Nephron (organoid): Measurements from ENCODE around the gene GBP1.

Source experiments
- H3K27ac Mint-ChIP-seq, 3 experiments: 2 replicates each; pipeline ENCODE4 v1.8.0; 2020; ENCODE audit warnings: mixed read lengths in 3 of 3, mild to moderate bottlenecking in 2 of 3, moderate library complexity in 1 of 3
- H3K27me3 Mint-ChIP-seq: 2 replicates; pipeline ENCODE4 v1.8.0; 2021; ENCODE audit warnings: low read depth, mild to moderate bottlenecking, moderate library complexity, mixed read lengths
- H3K36me3 Mint-ChIP-seq: 2 replicates; pipeline ENCODE4 v1.8.0; 2020; ENCODE audit warnings: low read depth, mixed read lengths
- H3K4me1 Mint-ChIP-seq: 2 replicates; pipeline ENCODE4 v1.8.0; 2020; ENCODE audit warnings: mixed read lengths
- H3K4me3 Mint-ChIP-seq, 3 experiments: 2 replicates each; pipeline ENCODE4 v1.8.0; 2020; ENCODE audit warnings: mild to moderate bottlenecking in 3 of 3, mixed read lengths in 3 of 3, moderate library complexity in 2 of 3
- H3K9me3 Mint-ChIP-seq: 2 replicates; pipeline ENCODE4 v1.8.0; 2020; ENCODE audit warnings: mixed read lengths
- CTCF ChIP-seq, 3 experiments: fragments of 200-600 bp; sonication (generic); IDR thresholded peaks; one replicate each; pipeline ENCODE4 v1.5.0; 2021; ENCODE audit warnings: antibody characterized with exemption in 3 of 3; ENCODE audit not compliant: unreplicated experiment in 3 of 3

GBP1 gene

GRCh38 chr1:89102021-89102420, 37.0 kb upstream of the GBP1 start:
- no peaks in the 10 kb centered on the region for H3K4me1 Mint-ChIP-seq
- no peak for TF ChIP-seq CTCF (IDR thresholded peaks at IDR 0.05; ENCODE audit: unreplicated experiment in 3 of 3)
- H3K27me3 Mint-ChIP-seq = no peaks in the 10 kb centered on the region
- H3K4me3 Mint-ChIP-seq = no peak overlapping the region
- no peaks in the 10 kb centered on the region for H3K36me3 Mint-ChIP-seq
- H3K27ac Mint-ChIP-seq = no peak overlapping the region
- H3K9me3 Mint-ChIP-seq = peaks cover 6% of the 10 kb centered on the region

GRCh38 chr1:89100412-89100811, 35.4 kb upstream of the GBP1 start:
- H3K4me1 Mint-ChIP-seq = no peaks in the 10 kb centered on the region
- no peak overlapping the region for H3K4me3 Mint-ChIP-seq
- H3K27ac Mint-ChIP-seq = no peak overlapping the region
- no peak for TF ChIP-seq CTCF (IDR thresholded peaks at IDR 0.05; ENCODE audit: unreplicated experiment in 3 of 3)
- H3K36me3 Mint-ChIP-seq = no peaks in the 10 kb centered on the region
- H3K27me3 Mint-ChIP-seq = no peaks in the 10 kb centered on the region
- H3K9me3 Mint-ChIP-seq = peaks cover 15% of the 10 kb centered on the region

DNA sequence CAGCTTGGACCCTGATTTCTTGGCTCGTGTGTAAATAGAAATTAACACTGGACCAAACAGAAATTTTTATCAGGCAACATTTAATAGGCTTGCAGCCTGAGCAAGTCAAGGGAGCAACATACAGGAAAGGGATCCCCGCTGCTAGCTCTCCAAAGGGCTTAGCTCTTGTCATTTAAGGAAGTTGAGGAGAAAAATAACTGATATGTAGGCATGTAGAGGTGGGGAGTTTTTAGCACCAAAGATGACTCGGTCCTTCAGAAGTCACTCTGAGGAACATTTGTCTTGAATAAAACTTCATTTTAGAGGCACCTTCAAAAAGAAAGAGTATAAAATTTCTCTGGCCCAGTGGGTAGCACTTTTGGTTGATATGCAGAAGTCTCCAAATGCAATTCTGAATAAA, 33.8 kb upstream of the GBP1 start:
- TF ChIP-seq CTCF (IDR thresholded peaks at IDR 0.05; ENCODE audit: unreplicated experiment in 3 of 3) = no peak
- Mint-ChIP-seq H3K27me3 (no peaks in the 10 kb centered on the region), H3K36me3 (no peaks in the 10 kb centered on the region), H3K27ac (no peak overlapping the region), H3K4me3 (no peak overlapping the region), H3K4me1 (no peaks in the 10 kb centered on the region), H3K9me3 (peaks cover 18% of the 10 kb centered on the region)

- no peak overlapping the region for H3K4me3 Mint-ChIP-seq
- H3K27ac Mint-ChIP-seq = no peak overlapping the region
- no peak for TF ChIP-seq CTCF (IDR thresholded peaks at IDR 0.05; ENCODE audit: unreplicated experiment in 3 of 3)
- no peaks in the 10 kb centered on the region for H3K27me3 Mint-ChIP-seq
- H3K36me3 Mint-ChIP-seq = no peaks in the 10 kb centered on the region
- H3K4me1 Mint-ChIP-seq = no peaks in the 10 kb centered on the region
- H3K9me3 Mint-ChIP-seq = peaks cover 18% of the 10 kb centered on the region
These were observed 30.7 kb upstream of the GBP1 start for GRCh38 chr1:89095737-89096136.

GRCh38 chr1:89089962-89090361, 25.0 kb upstream of the GBP1 start:
- H3K27ac Mint-ChIP-seq = no peak overlapping the region
- peaks cover 3% of the 10 kb centered on the region for H3K9me3 Mint-ChIP-seq
- TF ChIP-seq CTCF (IDR thresholded peaks at IDR 0.05; ENCODE audit: unreplicated experiment in 3 of 3) = no peak
- H3K36me3 Mint-ChIP-seq = no peaks in the 10 kb centered on the region
- peaks cover 25% of the 10 kb centered on the region for H3K4me1 Mint-ChIP-seq
- H3K4me3 Mint-ChIP-seq = no peak overlapping the region
- H3K27me3 Mint-ChIP-seq = peaks cover 3% of the 10 kb centered on the region

- Mint-ChIP-seq H3K4me3 (peak overlapping the region in 1 of 3 experiments; percentile 53), H3K36me3 (no peaks in the 10 kb centered on the region), H3K27ac (peak overlapping the region in 2 of 3 experiments; percentile 24 to 39), H3K27me3 (peaks cover 3% of the 10 kb centered on the region), H3K9me3 (no peaks in the 10 kb centered on the region), H3K4me1 (peaks cover 25% of the 10 kb centered on the region)
- TF ChIP-seq CTCF (IDR thresholded peaks at IDR 0.05; ENCODE audit: unreplicated experiment in 3 of 3) = no peak
These were observed 23.6 kb upstream of the GBP1 start for GRCh38 chr1:89088572-89088971.
